Mesenchymal stem cell (in vitro differentiated cells and primary cell): ENCODE data around the gene FDX1.
"Not testable (repeated sequence)": the region's sequence is repeated elsewhere in the genome, so short reads cannot be mapped to it uniquely, and the experiment has no call there.

Experiments
- DNase-seq: peaks from one replicate; pipeline ENCODE4 v3.0.0-alpha.2; 2013
- H2AFZ ChIP-seq: one replicate; pipeline ENCODE4 v1.6.1; 2013; ENCODE audit warnings: low read depth, mild to moderate bottlenecking, control low read depth, inconsistent platforms, low read length, moderate library complexity
- H2AK5ac ChIP-seq: 2 replicates; pipeline ENCODE4 v1.6.1; 2013; ENCODE audit warnings: low read length, moderate library complexity, mild to moderate bottlenecking, inconsistent platforms; ENCODE audit not compliant: severe bottlenecking
- H2BK120ac ChIP-seq: one replicate; pipeline ENCODE4 v1.6.1; 2013; ENCODE audit warnings: low read depth, mild to moderate bottlenecking, inconsistent platforms, low read length, moderate library complexity
- H2BK12ac ChIP-seq, 2 experiments: one replicate each; pipeline ENCODE4 v1.6.1; 2013; ENCODE audit warnings: inconsistent platforms in 2 of 2, low read length in 2 of 2, mild to moderate bottlenecking in 2 of 2, moderate library complexity in 2 of 2, control low read depth in 1 of 2
- H2BK15ac ChIP-seq: one replicate; pipeline ENCODE4 v1.6.1; 2013; ENCODE audit warnings: mild to moderate bottlenecking, low read depth, inconsistent platforms; ENCODE audit not compliant: poor library complexity, severe bottlenecking
- H2BK5ac ChIP-seq: 2 replicates; pipeline ENCODE4 v1.6.1; 2013; ENCODE audit warnings: low read depth, mild to moderate bottlenecking, low read length, control low read depth, inconsistent platforms; ENCODE audit not compliant: poor library complexity, severe bottlenecking
- H3K14ac ChIP-seq, 2 experiments: one replicate each; pipeline ENCODE4 v1.6.1; 2013; ENCODE audit warnings: inconsistent platforms in 2 of 2, low read length in 2 of 2, control low read depth in 1 of 2, mild to moderate bottlenecking in 1 of 2, moderate library complexity in 1 of 2
- H3K18ac ChIP-seq, 2 experiments: one replicate each; pipeline ENCODE4 v1.6.1; 2013; ENCODE audit warnings: inconsistent platforms in 2 of 2, low read length in 2 of 2, control low read depth in 1 of 2, low read depth in 1 of 2, mild to moderate bottlenecking in 1 of 2
- H3K23ac ChIP-seq, 2 experiments: one replicate each; pipeline ENCODE4 v1.6.1; 2013; ENCODE audit warnings: inconsistent platforms in 2 of 2, low read length in 2 of 2, mild to moderate bottlenecking in 2 of 2, moderate library complexity in 2 of 2, control low read depth in 1 of 2
- H3K27ac ChIP-seq: 2 replicates; pipeline ENCODE4 v1.5.1; 2013; ENCODE audit warnings: mild to moderate bottlenecking, moderate library complexity, low read length, control low read depth, inconsistent platforms; ENCODE audit not compliant: poor library complexity, severe bottlenecking
- H3K27me3 ChIP-seq, 2 experiments: 2 replicates each; pipeline versions ENCODE4 v1.6.1 to v1.7.0; 2013; ENCODE audit warnings: low read length in 2 of 2, mild to moderate bottlenecking in 2 of 2, moderate library complexity in 2 of 2, control low read depth in 1 of 2, inconsistent platforms in 1 of 2; ENCODE audit not compliant: control insufficient read depth in 1 of 2, insufficient read depth in 1 of 2
- H3K36me3 ChIP-seq, 2 experiments: 2 replicates each; pipeline versions ENCODE4 v1.6.1 to v1.7.0; 2013; ENCODE audit warnings: low read length in 2 of 2, control low read depth in 1 of 2, inconsistent platforms in 1 of 2, low read depth in 1 of 2, mild to moderate bottlenecking in 1 of 2; ENCODE audit not compliant: insufficient read depth in 2 of 2, control insufficient read depth in 1 of 2
- H3K4ac ChIP-seq, 2 experiments: one replicate each; pipeline ENCODE4 v1.6.1; 2013; ENCODE audit warnings: inconsistent platforms in 2 of 2, low read length in 2 of 2, mild to moderate bottlenecking in 2 of 2, moderate library complexity in 2 of 2, control low read depth in 1 of 2, low read depth in 1 of 2
- H3K4me1 ChIP-seq: 2 replicates; pipeline ENCODE4 v1.6.1; 2013; ENCODE audit warnings: low read depth, low read length, control low read depth; ENCODE audit not compliant: control insufficient read depth, insufficient read depth
- H3K4me2 ChIP-seq: 2 replicates; pipeline ENCODE4 v1.6.1; 2013; ENCODE audit warnings: low read length, mild to moderate bottlenecking, inconsistent platforms; ENCODE audit not compliant: poor library complexity, severe bottlenecking
- H3K4me3 ChIP-seq, 2 experiments: 2 replicates each; pipeline versions ENCODE4 v1.5.1 to v1.7.0; 2013; ENCODE audit warnings: low read length in 2 of 2, mild to moderate bottlenecking in 2 of 2, control low read depth in 1 of 2, low read depth in 1 of 2; ENCODE audit not compliant: insufficient read depth in 1 of 2
- H3K79me1 ChIP-seq: replicated peaks from 2 replicates; pipeline ENCODE4 v1.6.1; 2013; ENCODE audit warnings: mild to moderate bottlenecking, control low read depth, low read length, inconsistent platforms; ENCODE audit not compliant: poor library complexity, severe bottlenecking
- H3K9ac ChIP-seq: 2 replicates; pipeline ENCODE4 v1.7.0; 2013; ENCODE audit warnings: mild to moderate bottlenecking, low read length, moderate library complexity
- H3K9me3 ChIP-seq: 2 replicates; pipeline ENCODE4 v1.7.0; 2013; ENCODE audit warnings: mild to moderate bottlenecking, low read length; ENCODE audit not compliant: control insufficient read depth
- H4K8ac ChIP-seq: one replicate; pipeline ENCODE4 v1.6.1; 2013; ENCODE audit warnings: inconsistent platforms, mild to moderate bottlenecking, low read length, moderate library complexity
- H4K91ac ChIP-seq: one replicate; pipeline ENCODE4 v1.6.1; 2013; ENCODE audit warnings: mild to moderate bottlenecking, low read length, inconsistent platforms
- WGBS: methylation state at CpG from one replicate; pipeline ENCODE4 v1.1.7; 2013; ENCODE audit warnings: mixed read lengths; 5-methylcytosine and 5-hydroxymethylcytosine counted together

Gene FDX1

DNA sequence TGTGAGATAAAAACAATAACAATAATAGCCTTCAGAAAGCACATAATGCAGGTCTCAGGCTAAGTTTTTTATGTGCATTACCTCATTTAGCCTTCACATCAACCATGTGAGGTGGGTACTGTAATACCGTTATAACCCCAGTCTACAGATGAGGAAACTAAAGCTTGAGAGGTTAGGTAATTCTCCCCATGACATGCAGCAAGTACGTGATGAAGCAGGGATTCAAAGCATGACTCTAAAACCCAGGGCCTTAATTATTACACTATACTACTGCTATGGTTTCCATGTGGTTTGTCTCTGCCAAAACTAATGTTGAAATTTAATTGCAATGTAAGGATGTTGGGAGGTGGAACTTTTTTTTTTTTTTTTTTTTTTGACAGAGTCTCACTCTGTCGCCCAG is 37.7 kb upstream of the FDX1 start:
- H2BK120ac ChIP-seq: no peak overlapping the region
- H2BK12ac ChIP-seq: no peak overlapping the region
- H2AFZ ChIP-seq: no peak overlapping the region
- no peaks in the 10 kb centered on the region for H3K79me1 ChIP-seq
- H3K18ac ChIP-seq: no peak overlapping the region
- no peak overlapping the region for H3K23ac ChIP-seq
- no peak overlapping the region for H3K4me3 ChIP-seq
- H3K4me1 ChIP-seq: no peaks in the 10 kb centered on the region
- no peak overlapping the region for H3K9ac ChIP-seq
- H2BK5ac ChIP-seq: no peak overlapping the region
- no peak overlapping the region for H4K8ac ChIP-seq
- H3K9me3 ChIP-seq: peaks cover 5% of the 10 kb centered on the region
- H4K91ac ChIP-seq: no peak overlapping the region
- H3K36me3 ChIP-seq: no peaks in the 10 kb centered on the region
- no peak overlapping the region for H3K4ac ChIP-seq
- H2BK15ac ChIP-seq: no peak overlapping the region
- WGBS: 100% methylated on average over 2 of the region's 3 CpGs
- H3K4me2 ChIP-seq: no peak overlapping the region
- no peaks in the 10 kb centered on the region for H3K27me3 ChIP-seq
- no peak overlapping the region for H3K14ac ChIP-seq
- DNase-seq: no peak
- no peak overlapping the region for H3K27ac ChIP-seq
- no peak overlapping the region for H2AK5ac ChIP-seq

- H2BK120ac ChIP-seq, H3K4me2 ChIP-seq, H4K8ac ChIP-seq, H2AFZ ChIP-seq, H2BK5ac ChIP-seq, H3K79me1 ChIP-seq, H2AK5ac ChIP-seq, H2BK12ac ChIP-seq, H3K27me3 ChIP-seq, H3K14ac ChIP-seq, H3K27ac ChIP-seq, H3K4me1 ChIP-seq, H4K91ac ChIP-seq, H3K36me3 ChIP-seq, H2BK15ac ChIP-seq, H3K4me3 ChIP-seq, DNase-seq, H3K23ac ChIP-seq, H3K9me3 ChIP-seq, H3K18ac ChIP-seq, H3K9ac ChIP-seq, H3K4ac ChIP-seq: not testable (repeated sequence)
- WGBS: 73% methylated on average over 7 of the region's 8 CpGs
These were observed 32.0 kb upstream of the FDX1 start for GRCh38 chr11:110397668-110398286.

DNA sequence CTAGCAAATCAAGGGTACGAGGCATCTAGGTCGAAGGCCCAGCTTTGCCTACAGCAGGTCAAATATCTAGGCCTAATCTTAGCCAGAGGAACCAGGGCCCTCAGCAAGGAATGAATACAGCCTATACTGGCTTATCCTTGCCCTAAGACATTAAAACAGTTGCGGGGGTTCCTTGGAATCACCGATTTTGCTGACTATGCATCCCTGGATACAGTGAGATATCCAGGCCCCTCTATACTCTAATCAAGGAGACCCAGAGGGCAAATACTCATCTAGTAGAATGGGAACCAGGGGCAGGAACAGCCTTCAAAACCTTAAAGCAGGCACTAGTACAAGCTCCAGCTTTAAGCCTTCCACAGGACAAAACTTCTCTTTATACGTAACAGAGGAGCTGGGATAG is 26.2 kb upstream of the FDX1 start:
- not testable (repeated sequence) for H2BK120ac ChIP-seq, H3K9me3 ChIP-seq, H3K4me3 ChIP-seq, H3K79me1 ChIP-seq, H3K4me2 ChIP-seq, H2AFZ ChIP-seq, H2AK5ac ChIP-seq, DNase-seq, H3K4ac ChIP-seq, H4K91ac ChIP-seq, H3K36me3 ChIP-seq, H4K8ac ChIP-seq, H3K9ac ChIP-seq, H2BK12ac ChIP-seq, H3K27ac ChIP-seq, H3K27me3 ChIP-seq, H2BK5ac ChIP-seq, H3K23ac ChIP-seq, H3K14ac ChIP-seq, H3K4me1 ChIP-seq, H2BK15ac ChIP-seq, H3K18ac ChIP-seq
- WGBS: 96% methylated on average over 5 of the region's 5 CpGs

GRCh38 chr11:110405636-110406035 is 24.1 kb upstream of the FDX1 start:
- not testable (repeated sequence) for H2AK5ac ChIP-seq, H3K27me3 ChIP-seq, H2BK5ac ChIP-seq, H3K79me1 ChIP-seq, H2BK120ac ChIP-seq, H3K27ac ChIP-seq, H3K4me2 ChIP-seq, H4K8ac ChIP-seq, H3K4me1 ChIP-seq, H2BK15ac ChIP-seq, H2AFZ ChIP-seq, DNase-seq, H2BK12ac ChIP-seq, H3K4me3 ChIP-seq, H3K23ac ChIP-seq, H3K14ac ChIP-seq, H4K91ac ChIP-seq, H3K9me3 ChIP-seq, H3K4ac ChIP-seq, H3K18ac ChIP-seq, H3K9ac ChIP-seq, H3K36me3 ChIP-seq
- WGBS: 93% methylated on average over 4 of the region's 4 CpGs
